DOHH2 (cell line): Measurements from ENCODE around the gene TSPAN5.

Experiments used
- H3F3A ChIP-seq: fragments of 200-600 bp; sonication (generic), shearing (Covaris generic); 2 replicates; pipeline ENCODE4 v1.6.0; 2016; ENCODE audit warnings: antibody characterized with exemption, mild to moderate bottlenecking; ENCODE audit not compliant: control insufficient read depth, insufficient read depth
- H3K27ac ChIP-seq: fragments of 200-600 bp; sonication (generic); 2 replicates; pipeline ENCODE4 v1.5.1; 2014; ENCODE audit warnings: low read depth, mild to moderate bottlenecking, low read length, moderate library complexity
- H3K27me3 ChIP-seq: fragments of 200-600 bp; sonication (generic); 2 replicates; pipeline ENCODE4 v1.6.1; 2014; ENCODE audit warnings: mild to moderate bottlenecking, low read length, mixed read lengths; ENCODE audit not compliant: control insufficient read depth
- H3K36me3 ChIP-seq: fragments of 200-600 bp; sonication (generic); 2 replicates; pipeline ENCODE4 v1.6.1; 2014; ENCODE audit warnings: mild to moderate bottlenecking, low read length, moderate library complexity, mixed read lengths; ENCODE audit not compliant: control insufficient read depth
- H3K4me1 ChIP-seq: fragments of 200-600 bp; sonication (generic); 2 replicates; pipeline ENCODE4 v1.6.1; 2014; ENCODE audit warnings: mild to moderate bottlenecking, low read length, mixed read lengths; ENCODE audit not compliant: control insufficient read depth
- H3K4me2 ChIP-seq: fragments of 200-600 bp; sonication (generic); 2 replicates; pipeline ENCODE4 v1.6.0; 2014; ENCODE audit warnings: mild to moderate bottlenecking, low read length, moderate library complexity
- H3K4me3 ChIP-seq: fragments of 200-600 bp; sonication (generic); 2 replicates; pipeline ENCODE4 v1.5.1; 2014; ENCODE audit warnings: mild to moderate bottlenecking, low read length, mixed read lengths
- H3K79me2 ChIP-seq: fragments of 200-600 bp; sonication (generic); 2 replicates; pipeline ENCODE4 v1.6.1; 2014; ENCODE audit warnings: mild to moderate bottlenecking, low read length, mixed read lengths; ENCODE audit not compliant: control insufficient read depth
- H3K9me2 ChIP-seq: fragments of 200-600 bp; sonication (generic); replicated peaks from 2 replicates; pipeline ENCODE4 v1.6.1; 2014; ENCODE audit warnings: mild to moderate bottlenecking, low read length, mixed read lengths; ENCODE audit not compliant: control insufficient read depth
- H3K9me3 ChIP-seq: fragments of 200-600 bp; sonication (generic); 2 replicates; pipeline ENCODE4 v1.6.1; 2014; ENCODE audit warnings: antibody characterized with exemption, low read length, mixed read lengths; ENCODE audit not compliant: control insufficient read depth, insufficient read depth
- H4K20me1 ChIP-seq: fragments of 200-600 bp; sonication (generic); 2 replicates; pipeline ENCODE4 v1.6.0; 2014; ENCODE audit warnings: low read depth, mild to moderate bottlenecking, antibody characterized with exemption, low read length, moderate library complexity; ENCODE audit not compliant: control insufficient read depth, insufficient read depth
- CTCF ChIP-seq: fragments of 200-600 bp; sonication (generic); IDR thresholded peaks from one replicate; pipeline ENCODE4 v1.5.1; 2014; ENCODE audit warnings: antibody characterized with exemption, mild to moderate bottlenecking, low read depth, low read length; ENCODE audit not compliant: poor library complexity, severe bottlenecking
- EZH2phosphoT487 ChIP-seq: fragments of 200-600 bp; sonication (generic); IDR thresholded peaks from 2 replicates; pipeline ENCODE4 v1.6.1; 2017; ENCODE audit warnings: borderline replicate concordance, mild to moderate bottlenecking, antibody characterized with exemption, low read length, moderate library complexity, mixed read lengths

Gene TSPAN5

GRCh38 chr4:98656886-98657285, 1.5 kb downstream of the TSPAN5 start:
- H4K20me1 ChIP-seq = no peaks in the 10 kb centered on the region
- no peaks in the 10 kb centered on the region for H3K36me3 ChIP-seq
- H3K4me3 ChIP-seq = no peak overlapping the region
- no peaks in the 10 kb centered on the region for H3K4me1 ChIP-seq
- H3K79me2 ChIP-seq = no peaks in the 10 kb centered on the region
- no peak overlapping the region for H3K4me2 ChIP-seq
- TF ChIP-seq CTCF (no peak), EZH2phosphoT487 (no peak)
- peaks cover 45% of the 10 kb centered on the region for H3K27me3 ChIP-seq
- no peak overlapping the region for H3K27ac ChIP-seq
- H3F3A ChIP-seq = no peaks in the 10 kb centered on the region
- no peaks in the 10 kb centered on the region; the same call in 1 of the 2 replicates for H3K9me3 ChIP-seq
- H3K9me2 ChIP-seq = no peaks in the 10 kb centered on the region

DNA sequence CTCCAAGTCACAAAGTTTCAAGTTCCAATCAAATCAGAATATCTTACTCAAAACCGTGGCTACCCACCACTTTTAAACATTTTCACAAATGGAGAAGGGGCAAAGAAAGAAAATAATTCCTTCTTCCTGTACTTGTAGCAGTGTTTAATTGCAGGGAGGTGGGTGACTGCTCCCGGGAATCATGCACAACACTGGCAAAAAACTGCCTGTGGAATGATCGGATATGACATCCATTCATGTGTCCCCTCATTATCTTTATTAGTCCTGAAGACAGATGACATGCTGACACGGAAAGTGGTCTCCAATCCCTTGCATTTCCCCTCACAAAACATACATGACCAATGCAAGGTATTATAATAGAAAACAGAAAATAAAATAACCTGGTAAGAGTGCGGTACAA, 2.0 kb downstream of the TSPAN5 start:
- Histone ChIP-seq H3K4me1 (no peaks in the 10 kb centered on the region), H3K79me2 (no peaks in the 10 kb centered on the region), H3F3A (no peaks in the 10 kb centered on the region), H3K36me3 (no peaks in the 10 kb centered on the region), H3K9me2 (no peaks in the 10 kb centered on the region), H3K9me3 (no peaks in the 10 kb centered on the region; the same call in 1 of the 2 replicates), H3K4me3 (no peak overlapping the region), H3K27me3 (peaks cover 45% of the 10 kb centered on the region), H3K4me2 (no peak overlapping the region), H4K20me1 (no peaks in the 10 kb centered on the region), H3K27ac (no peak overlapping the region)
- no peak for TF ChIP-seq EZH2phosphoT487
- no peak for TF ChIP-seq CTCF

GRCh38 chr4:98653890-98654867, 4.2 kb downstream of the TSPAN5 start:
- TF ChIP-seq EZH2phosphoT487 (no peak), CTCF (no peak)
- no peaks in the 10 kb centered on the region for H3K9me3 ChIP-seq
- H3K36me3 ChIP-seq = no peaks in the 10 kb centered on the region
- no peaks in the 10 kb centered on the region for H3K9me2 ChIP-seq
- H3K79me2 ChIP-seq = no peaks in the 10 kb centered on the region
- H3F3A ChIP-seq = no peaks in the 10 kb centered on the region
- no peaks in the 10 kb centered on the region for H3K4me1 ChIP-seq
- no peak overlapping the region for H3K4me2 ChIP-seq
- H3K27ac ChIP-seq = no peak overlapping the region
- H3K27me3 ChIP-seq = peaks cover 33% of the 10 kb centered on the region
- H3K4me3 ChIP-seq = no peak overlapping the region
- no peaks in the 10 kb centered on the region for H4K20me1 ChIP-seq
